ENCODE data around the gene AP1G1. TPM values are rescaled to one million over a fixed set of nuclear protein-coding genes. Genes with fewer than 3 reads are reported as not detected.

AP1G1 gene
- polyA plus RNA-seq, 3 donors, result 6.7 to 43.8 (median 10.7) TPM

- peaks cover 0 to 6% (median 0%) of the 10 kb centered on the region in 7 donors for H3K9me3 Mint-ChIP-seq
- no peak overlapping the region for H3K4me3 Mint-ChIP-seq
- no CpG with 5 or more reads among the region's 1 CpG for WGBS (ENCODE audit: insufficient coverage)
- H3K27ac Mint-ChIP-seq, result no peak overlapping the region
- TF ChIP-seq CTCF (IDR thresholded peaks at IDR 0.05), result no peak
- H3K36me3 Mint-ChIP-seq, result no peaks in the 10 kb centered on the region
- Histone ChIP-seq H3K4me1 (ENCODE audit: control insufficient read depth in 1 of 2, insufficient read depth in 2 of 2, low read length in 2 of 2) (no peaks in the 10 kb centered on the region), H3K27ac (ENCODE audit: low read depth in 1 of 2, low read length in 2 of 2) (no peak overlapping the region), H3K27me3 (ENCODE audit: control insufficient read depth in 2 of 2, insufficient read depth in 2 of 2, low read length in 2 of 2) (no peaks in the 10 kb centered on the region), H3K9me3 (replicated peaks in 1 of 2; ENCODE audit: control insufficient read depth in 1 of 2, insufficient read depth in 1 of 2, low read length in 2 of 2) (no peaks in the 10 kb centered on the region), H3K36me3 (replicated peaks in 1 of 2; ENCODE audit: control insufficient read depth in 1 of 2, insufficient read depth in 2 of 2, low read length in 2 of 2) (no peaks in the 10 kb centered on the region), H3K4me3 (replicated peaks in 1 of 3; ENCODE audit: low read depth in 2 of 3, low read length in 3 of 3) (no peak overlapping the region), H3K79me2 (ENCODE audit: insufficient read depth, low read length) (no peaks in the 10 kb centered on the region), H4K20me1 (ENCODE audit: insufficient read depth, low read length) (no peaks in the 10 kb centered on the region), H3K9ac (ENCODE audit: insufficient read depth, low read length, poor library complexity, severe bottlenecking) (no peak overlapping the region), H2AFZ (ENCODE audit: insufficient read depth, low read depth, low read length, poor library complexity, severe bottlenecking) (no peak overlapping the region), H3K4me2 (replicated peaks; ENCODE audit: extremely low read depth, low read length, poor library complexity, severe bottlenecking) (no peak overlapping the region)
- no peak for DNase-seq
- peaks cover 0 to 2% (median 0%) of the 10 kb centered on the region in 3 donors for H3K27me3 Mint-ChIP-seq (ENCODE audit: low read depth in 3 of 3)
- intact Hi-C loops (cut with micrococcal nuclease), result no loop called here
- no peaks in the 10 kb centered on the region for H3K4me1 Mint-ChIP-seq
These were observed 96.1 kb downstream of the AP1G1 start for GRCh38 chr16:71712501-71712900.

DNA sequence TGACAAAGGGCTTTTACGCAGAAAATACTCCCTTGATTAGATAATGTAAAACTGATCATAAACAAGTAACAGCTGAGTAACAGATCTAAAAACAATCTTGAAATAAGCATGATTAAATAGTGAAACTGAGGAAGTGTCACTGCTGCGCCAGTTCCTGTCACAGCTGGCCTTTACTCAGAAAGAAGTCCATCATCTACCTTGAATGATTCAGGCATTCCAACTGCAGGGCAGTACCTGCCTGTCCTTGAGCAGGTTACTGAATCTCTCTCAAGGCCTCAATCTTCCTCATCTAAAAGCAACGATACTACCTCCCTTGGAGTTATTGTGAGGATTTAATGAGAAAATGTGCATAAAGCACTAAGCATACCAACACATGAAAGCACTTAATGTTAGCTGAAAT lies 96.8 kb downstream of the AP1G1 start:
- intact Hi-C loops (cut with micrococcal nuclease), result no loop called here
- Histone ChIP-seq H3K36me3 (replicated peaks in 1 of 2; ENCODE audit: control insufficient read depth in 1 of 2, insufficient read depth in 2 of 2, low read length in 2 of 2) (no peaks in the 10 kb centered on the region), H3K4me2 (replicated peaks; ENCODE audit: extremely low read depth, low read length, poor library complexity, severe bottlenecking) (no peak overlapping the region), H2AFZ (ENCODE audit: insufficient read depth, low read depth, low read length, poor library complexity, severe bottlenecking) (no peak overlapping the region), H3K4me1 (ENCODE audit: control insufficient read depth in 1 of 2, insufficient read depth in 2 of 2, low read length in 2 of 2) (no peaks in the 10 kb centered on the region), H4K20me1 (ENCODE audit: insufficient read depth, low read length) (no peaks in the 10 kb centered on the region), H3K79me2 (ENCODE audit: insufficient read depth, low read length) (no peaks in the 10 kb centered on the region), H3K27ac (ENCODE audit: low read depth in 1 of 2, low read length in 2 of 2) (no peak overlapping the region), H3K4me3 (replicated peaks in 1 of 3; ENCODE audit: low read depth in 2 of 3, low read length in 3 of 3) (no peak overlapping the region), H3K27me3 (ENCODE audit: control insufficient read depth in 2 of 2, insufficient read depth in 2 of 2, low read length in 2 of 2) (no peaks in the 10 kb centered on the region), H3K9ac (ENCODE audit: insufficient read depth, low read length, poor library complexity, severe bottlenecking) (no peak overlapping the region), H3K9me3 (replicated peaks in 1 of 2; ENCODE audit: control insufficient read depth in 1 of 2, insufficient read depth in 1 of 2, low read length in 2 of 2) (no peaks in the 10 kb centered on the region)
- H3K4me3 Mint-ChIP-seq, result no peak overlapping the region
- peaks cover 0 to 6% (median 0%) of the 10 kb centered on the region in 7 donors for H3K9me3 Mint-ChIP-seq
- no peak for TF ChIP-seq CTCF (IDR thresholded peaks at IDR 0.05)
- DNase-seq, result no peak
- WGBS (ENCODE audit: insufficient coverage), result no CpG with 5 or more reads among the region's 3 CpGs
- no peak overlapping the region for H3K27ac Mint-ChIP-seq
- H3K4me1 Mint-ChIP-seq, result no peaks in the 10 kb centered on the region
- H3K27me3 Mint-ChIP-seq (ENCODE audit: low read depth in 3 of 3), result peaks cover 0 to 2% (median 0%) of the 10 kb centered on the region in 3 donors
- no peaks in the 10 kb centered on the region for H3K36me3 Mint-ChIP-seq
